Posterior cingulate gyrus (tissue), 11 donors: ENCODE results near the gene COX7B2.

Experiments
- DNase-seq, 10 donors: peaks; one replicate each; pipeline versions ENCODE4 v3.0.0 to v3.0.0-alpha.2; 2020 to 2021; ENCODE audit warnings: mixed read lengths in 3 of 10
- intact Hi-C: fragments of 100-400 bp; cut with DNase I; formaldehyde crosslinking; loops from one replicate; pipeline ENCODE4 v1.15.1; 2023

The COX7B2 gene, protein sequence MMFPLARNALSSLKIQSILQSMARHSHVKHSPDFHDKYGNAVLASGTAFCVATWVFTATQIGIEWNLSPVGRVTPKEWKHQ

DNA sequence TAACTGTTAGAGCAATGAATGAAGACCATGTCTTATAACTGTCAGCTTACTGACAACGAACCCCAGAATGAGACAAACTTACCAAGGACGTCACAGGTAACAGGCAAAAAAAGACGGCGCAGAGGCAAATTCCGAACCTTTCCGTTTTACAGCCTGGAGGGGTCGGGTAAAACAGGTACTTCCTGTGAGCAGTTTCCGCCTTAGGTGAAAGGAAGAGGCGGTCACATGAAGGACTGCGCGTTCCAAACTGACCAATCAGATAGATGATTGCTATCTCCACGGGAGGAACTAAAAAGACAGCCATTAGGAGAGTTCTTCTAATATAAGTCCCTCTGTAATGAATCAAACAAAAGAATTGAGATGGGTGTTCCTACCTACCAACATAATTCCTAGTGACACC is at the start of gene COX7B2:
Gene COX7B2 (minus strand): TSS at position 168 of the 400 bp plus-strand sequence. CDS start 174,053 bp downstream, outside the sequence.
- DNase-seq = no peak
- intact Hi-C loops = no loop called here

DNA sequence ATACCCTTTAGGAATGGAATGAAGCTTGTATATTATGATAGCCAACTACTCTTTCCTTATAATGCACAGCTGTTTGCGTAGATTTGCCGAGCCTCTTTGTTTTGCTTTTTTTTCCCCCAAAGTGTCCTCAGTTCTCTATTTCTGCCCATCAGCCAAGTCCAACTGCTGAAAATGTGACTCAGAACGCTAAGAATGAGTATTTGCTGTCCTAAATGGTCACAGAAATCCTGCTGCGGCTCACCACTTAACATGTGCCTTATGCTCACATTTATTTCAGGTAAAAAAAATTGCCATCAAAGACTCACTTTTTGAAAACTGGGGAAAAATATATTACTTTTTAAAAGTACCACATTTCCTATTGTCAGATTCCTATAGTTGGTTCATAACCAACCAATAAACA is 47.4 kb upstream of the COX7B2 start:
- DNase-seq = peak in 2 of 10 donors; percentile 62 to 63
- intact Hi-C loops = no loop called here

DNA sequence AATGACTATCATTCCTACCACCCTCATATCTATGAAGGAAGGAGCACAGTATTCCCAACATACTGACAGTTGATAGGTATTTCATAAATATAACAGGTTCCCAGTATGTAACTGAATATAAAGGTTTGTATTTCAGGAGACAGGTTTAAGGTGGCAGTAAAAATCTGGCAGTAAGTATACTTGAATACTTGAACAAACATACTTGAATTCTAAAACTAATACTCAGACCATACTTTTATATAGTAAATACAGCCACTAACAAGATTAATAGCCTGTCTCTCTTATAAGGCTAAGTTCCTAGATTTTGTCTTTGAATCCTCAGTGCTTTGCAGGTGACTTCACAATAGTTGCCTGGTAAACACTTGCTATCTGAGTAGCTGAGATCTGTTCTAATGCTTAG is 46.6 kb upstream of the COX7B2 start:
- DNase-seq = no peak
- intact Hi-C loops = no loop called here

DNA sequence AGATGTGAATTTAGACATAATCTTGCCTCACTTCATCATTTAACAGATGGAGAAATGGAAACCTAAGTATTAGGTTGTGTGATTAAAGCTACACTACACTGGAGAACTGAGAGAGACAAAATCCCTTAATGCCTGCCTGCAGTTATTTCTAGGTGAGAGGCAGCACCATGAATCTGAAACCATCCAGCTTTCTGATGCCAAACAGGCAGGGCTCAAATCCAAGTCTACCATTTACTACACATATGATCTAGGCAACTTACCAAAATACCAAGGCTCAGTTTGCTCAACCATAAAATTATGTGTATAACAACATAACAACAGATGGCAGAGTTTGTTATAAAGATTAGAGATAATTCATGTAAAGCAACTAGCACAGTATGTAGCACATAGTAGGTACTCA is 45.6 kb upstream of the COX7B2 start:
- intact Hi-C loops = no loop called here
- DNase-seq = no peak

DNA sequence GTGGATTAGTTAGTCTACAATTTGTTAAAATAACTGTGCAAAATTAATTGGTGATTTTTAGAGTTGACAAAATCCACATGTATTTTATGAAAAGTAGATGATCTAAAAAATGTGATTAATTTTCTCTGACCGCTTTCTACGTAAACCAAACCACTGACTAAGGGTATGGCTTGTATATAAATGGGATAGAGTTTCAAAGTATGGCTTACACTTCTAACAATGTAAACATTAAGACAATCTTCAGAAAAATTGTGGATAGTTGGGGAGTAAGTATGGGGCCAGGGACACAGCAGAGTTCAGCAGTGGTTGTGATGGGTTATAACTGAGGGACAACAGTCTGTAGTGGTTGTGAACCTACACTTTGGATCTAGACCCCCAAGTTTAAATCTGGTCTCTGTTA is 44.5 kb upstream of the COX7B2 start:
- DNase-seq = no peak
- intact Hi-C loops = no loop called here

DNA sequence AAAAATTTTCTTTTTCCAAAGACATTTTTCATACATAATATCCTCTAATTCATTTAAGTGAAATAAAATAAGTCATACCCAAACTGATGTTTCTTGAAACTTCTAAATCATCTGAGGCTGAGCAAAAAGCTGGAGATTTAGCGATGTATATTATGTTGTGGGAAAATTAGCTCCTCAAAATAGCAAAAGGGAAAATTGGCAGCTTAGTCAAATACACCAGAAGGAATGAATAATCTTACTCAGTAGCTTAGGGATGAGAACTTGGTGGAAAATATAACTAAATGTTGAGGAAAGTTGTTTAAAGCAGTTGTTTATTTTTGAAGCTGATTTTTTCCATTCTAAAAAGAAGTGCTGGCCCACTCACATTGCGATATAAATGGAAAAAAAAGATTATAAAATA is 43.4 kb upstream of the COX7B2 start:
- DNase-seq = no peak
- intact Hi-C loops = no loop called here

DNA sequence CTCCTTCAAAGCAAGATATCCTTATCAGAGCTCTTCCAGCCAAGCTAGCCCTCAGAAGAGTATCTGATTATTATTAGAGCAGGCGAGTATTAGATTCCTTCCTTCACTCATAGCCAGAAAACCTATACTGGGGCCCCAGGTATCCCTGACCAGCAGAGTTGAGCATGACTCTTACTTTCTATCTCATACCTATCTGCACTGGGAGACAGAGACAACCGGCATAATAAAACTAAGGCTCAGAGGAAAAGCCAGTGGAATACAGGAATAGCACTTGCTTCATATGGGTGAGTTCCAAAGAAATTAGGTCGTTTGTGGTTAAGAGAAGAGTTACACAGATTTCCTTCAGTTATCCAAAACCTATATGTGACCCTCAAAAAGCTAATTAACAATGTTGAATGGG is 41.8 kb upstream of the COX7B2 start:
- DNase-seq = no peak
- intact Hi-C loops = no loop called here

DNA sequence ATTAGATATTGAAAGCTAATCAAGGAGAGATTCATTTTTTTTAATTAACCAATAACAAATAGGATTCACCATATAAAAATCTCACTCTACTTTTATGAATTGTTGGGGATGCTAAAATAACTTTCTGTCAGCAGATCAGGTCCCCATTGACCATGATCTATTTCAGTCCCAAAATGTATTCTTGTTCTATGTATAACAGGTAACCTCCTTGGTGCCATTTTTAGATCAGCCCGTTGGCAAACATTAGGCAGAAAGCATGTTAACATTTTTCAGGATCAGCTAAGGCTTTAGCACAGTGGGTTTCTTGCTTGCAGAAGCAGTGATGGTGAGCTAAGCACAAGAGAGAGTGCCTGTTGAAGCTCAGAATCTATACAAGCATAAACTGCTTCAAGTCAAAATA is 40.8 kb upstream of the COX7B2 start:
- intact Hi-C loops = no loop called here
- no peak for DNase-seq

DNA sequence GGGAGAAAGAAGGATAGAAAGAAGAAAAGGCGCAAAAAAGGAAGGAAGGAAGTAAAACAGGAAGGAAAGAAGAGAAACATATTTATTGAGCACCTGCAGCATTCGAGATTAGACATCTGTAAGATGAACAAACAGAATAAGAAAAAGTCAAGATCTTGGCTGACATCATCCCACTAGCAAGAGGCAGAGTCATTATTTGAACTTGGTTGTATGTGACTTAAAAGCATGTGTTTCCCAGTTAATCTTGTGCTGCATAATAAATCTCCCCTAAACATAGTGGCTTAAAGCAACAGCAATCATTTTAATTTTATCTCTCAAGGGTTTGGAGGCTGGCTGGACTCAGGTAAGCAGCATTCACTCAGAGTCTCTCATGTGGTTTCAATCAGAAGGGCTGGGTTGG is 38.5 kb upstream of the COX7B2 start:
- DNase-seq = no peak
- intact Hi-C loops = no loop called here

DNA sequence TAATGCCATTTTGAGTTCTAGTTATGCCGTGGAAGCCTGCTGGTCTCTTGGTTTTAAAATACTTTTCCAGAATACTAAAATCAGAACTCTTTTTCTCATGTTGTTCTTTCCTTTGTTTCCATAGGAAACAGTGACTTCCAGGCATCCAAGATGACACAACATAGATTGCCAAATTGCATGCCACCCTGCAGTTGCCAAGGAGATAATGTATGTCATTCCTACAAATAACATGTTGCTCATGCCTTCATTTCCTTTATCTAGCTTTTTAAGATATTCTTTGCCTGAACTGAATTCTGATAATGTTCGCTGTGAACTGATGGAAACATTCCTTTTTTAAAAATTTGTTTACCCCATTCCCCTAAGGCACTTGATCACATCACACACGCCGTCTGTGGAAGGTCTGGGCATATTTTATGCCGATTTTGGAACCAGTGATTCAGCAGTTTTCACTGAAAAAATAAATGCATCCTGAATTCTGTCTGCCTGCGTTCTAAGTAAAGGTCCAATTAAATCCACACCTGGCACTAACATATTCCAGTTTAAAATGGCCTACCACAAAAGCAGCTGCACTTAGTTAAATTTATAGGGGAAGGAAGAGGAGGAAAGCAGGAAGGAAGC is 38.0 kb upstream of the COX7B2 start:
- DNase-seq = peak in 1 of 10 donors; percentile 38
- intact Hi-C loops = no loop called here

DNA sequence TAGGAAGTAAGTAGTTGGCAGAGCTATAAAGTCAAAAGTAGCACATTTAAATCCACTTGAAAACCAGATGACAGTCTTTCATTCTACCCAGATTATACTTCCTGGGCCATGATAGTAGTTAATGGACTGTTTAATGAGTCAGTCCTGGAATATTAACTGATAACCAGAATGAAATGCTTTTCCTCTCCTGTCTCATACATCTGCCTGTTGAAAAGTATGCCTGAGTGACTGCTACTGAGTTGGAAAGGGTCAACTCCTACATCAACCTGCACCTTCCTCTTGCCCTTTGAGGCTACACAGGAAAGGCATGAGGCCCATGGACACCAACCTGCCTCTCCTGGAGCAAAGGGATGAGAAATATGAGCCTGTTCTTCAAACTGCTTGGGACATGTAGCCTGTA is 36.0 kb upstream of the COX7B2 start:
- no peak for DNase-seq
- intact Hi-C loops = no loop called here

DNA sequence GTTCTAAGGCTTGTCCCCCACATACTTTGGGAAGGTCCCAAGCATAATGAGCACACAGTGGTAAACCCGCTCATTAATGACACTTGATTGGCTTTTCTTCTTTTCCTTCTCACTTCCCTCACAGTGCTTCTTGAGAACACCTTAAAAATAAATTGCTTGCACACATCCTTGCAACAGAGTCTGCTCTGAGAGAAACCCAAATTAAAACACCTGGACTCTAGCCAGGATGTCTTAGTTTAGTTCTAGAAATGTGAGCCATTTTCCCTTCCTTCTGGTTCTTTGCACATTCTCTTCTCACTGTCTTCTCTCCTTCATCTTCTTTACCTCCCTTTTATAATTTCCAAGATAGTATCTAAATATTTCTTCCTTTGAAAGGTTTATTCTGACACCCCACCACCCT is 35.3 kb upstream of the COX7B2 start:
- intact Hi-C loops = no loop called here
- no peak for DNase-seq

DNA sequence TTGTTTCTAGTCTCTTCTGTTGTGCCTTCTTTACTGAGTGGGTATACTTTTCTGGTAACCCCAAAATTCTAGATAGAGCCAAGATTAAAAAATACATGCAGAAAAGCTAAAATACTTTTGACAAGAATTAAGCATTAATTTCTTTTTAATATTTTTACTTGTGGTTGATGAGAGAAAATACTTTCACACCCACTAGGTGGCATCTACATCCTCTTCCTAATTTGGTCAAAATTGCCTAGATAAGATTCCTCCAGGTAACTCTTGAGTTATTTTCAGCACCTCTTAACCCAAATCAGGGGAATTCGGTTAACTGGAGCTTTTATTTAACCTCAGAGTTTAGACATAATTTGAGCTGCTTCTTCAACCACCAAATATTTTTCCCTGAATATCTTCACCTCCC is 28.4 kb upstream of the COX7B2 start:
- intact Hi-C loops = no loop called here
- no peak for DNase-seq

DNA sequence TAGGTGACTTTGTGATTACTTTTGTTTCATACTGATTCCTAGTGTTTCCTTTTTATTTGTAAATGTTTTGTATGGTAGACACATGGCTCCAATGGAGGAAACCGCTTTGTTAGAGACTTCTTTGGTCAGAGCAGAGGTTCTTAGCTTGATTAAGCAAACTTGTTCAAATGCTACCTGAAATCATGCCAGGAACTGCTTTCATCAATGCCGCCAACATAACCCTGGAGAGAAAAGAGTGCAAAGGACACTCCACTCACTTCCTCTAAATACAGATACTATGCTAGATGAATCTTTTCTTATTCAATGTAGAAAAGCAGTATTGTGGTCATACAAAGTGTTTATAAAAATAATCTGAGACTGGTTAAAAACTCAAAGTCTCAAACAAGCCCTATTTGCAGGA is 25.7 kb upstream of the COX7B2 start:
- intact Hi-C loops = loop anchor here (5.0 kb wide), 3 partner anchors 98 to 448 kb away; partner anchors contain the start of gene GABRB1
- no peak for DNase-seq

DNA sequence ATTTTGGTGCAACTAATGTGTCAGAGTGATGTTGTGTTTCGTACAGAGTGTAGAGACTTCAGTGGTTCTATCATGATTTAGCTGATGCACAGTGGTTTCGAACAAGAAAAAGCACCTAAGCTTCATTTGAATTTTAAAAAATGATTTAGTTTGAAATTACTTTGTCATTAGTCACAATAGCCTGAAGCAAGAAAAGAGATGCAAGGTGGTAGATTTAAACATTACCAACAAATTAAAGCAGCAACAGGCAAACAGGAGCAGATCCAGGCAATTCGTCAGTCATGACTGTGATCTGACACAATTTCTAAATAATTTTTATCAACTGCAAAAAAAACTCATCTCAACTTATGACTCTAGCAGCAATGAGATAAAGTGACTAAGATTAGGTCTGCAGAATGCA is 24.6 kb upstream of the COX7B2 start:
- no peak for DNase-seq
- intact Hi-C loops = loop anchor here (5.0 kb wide), 3 partner anchors 99 to 449 kb away; partner anchors contain the start of gene GABRB1

DNA sequence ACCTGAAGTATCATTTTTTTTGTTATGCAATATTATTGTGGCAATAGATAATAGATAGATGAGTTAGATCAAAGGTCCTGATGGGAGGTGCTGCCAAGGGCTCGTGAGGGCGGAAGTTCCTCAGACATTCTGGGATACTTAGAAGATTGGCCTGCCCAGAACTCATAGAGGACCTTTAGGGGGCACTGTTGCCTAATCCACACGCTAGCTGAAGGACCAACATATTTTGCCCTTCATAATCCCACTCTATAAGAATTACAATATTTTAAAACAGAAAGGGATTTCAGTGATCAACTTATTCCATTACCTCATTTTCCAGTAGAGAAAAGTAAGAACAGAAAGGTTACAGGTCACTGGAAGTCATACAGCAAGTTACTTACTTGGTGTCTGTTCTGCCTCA is 22.9 kb upstream of the COX7B2 start:
- DNase-seq = peak in 6 of 10 donors; percentile 39 to 82 (median 50)
- intact Hi-C loops = loop anchor here (5.0 kb wide), 3 partner anchors 100 to 450 kb away; partner anchors contain the start of gene GABRB1

DNA sequence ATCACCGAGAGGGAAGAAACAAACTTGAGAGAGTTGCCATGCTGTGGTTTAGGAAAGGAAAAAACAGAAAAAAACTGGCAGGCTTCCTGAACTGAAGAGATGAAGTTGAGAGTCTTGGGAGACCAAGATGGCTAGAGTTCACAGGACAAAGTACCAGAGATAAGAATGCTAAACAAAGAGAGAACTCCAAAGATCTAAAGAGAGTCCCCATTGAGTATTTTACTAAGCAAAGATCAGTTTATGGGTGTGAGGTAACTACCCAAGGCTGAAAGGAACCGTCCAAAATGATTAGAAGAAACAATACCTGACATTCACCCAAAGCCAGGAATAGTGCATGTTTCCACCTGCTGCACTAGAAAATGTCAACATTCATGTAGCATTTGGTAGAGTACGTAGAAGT is 21.8 kb upstream of the COX7B2 start:
- intact Hi-C loops = loop anchor here (5.0 kb wide), 3 partner anchors 101 to 451 kb away; partner anchors contain the start of gene GABRB1
- no peak for DNase-seq

DNA sequence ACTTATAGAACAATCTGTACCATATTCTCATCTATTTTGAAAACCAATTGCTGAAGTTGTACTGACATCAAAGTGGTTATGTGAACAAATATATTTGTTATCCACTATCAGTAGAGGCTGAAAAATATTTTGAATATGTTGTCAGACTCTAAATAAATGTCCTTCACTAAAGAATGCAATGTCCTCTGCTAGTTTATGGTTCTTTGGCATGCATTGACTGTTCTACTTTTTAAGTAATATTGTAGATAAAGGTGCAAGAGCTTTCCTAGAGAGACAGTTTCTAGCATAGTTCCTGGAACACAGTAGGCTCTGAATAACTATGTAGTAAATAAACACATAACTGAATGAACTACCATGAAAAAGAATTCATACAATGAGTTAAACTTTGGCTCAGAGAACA is 18.2 kb upstream of the COX7B2 start:
- no peak for DNase-seq
- intact Hi-C loops = no loop called here

DNA sequence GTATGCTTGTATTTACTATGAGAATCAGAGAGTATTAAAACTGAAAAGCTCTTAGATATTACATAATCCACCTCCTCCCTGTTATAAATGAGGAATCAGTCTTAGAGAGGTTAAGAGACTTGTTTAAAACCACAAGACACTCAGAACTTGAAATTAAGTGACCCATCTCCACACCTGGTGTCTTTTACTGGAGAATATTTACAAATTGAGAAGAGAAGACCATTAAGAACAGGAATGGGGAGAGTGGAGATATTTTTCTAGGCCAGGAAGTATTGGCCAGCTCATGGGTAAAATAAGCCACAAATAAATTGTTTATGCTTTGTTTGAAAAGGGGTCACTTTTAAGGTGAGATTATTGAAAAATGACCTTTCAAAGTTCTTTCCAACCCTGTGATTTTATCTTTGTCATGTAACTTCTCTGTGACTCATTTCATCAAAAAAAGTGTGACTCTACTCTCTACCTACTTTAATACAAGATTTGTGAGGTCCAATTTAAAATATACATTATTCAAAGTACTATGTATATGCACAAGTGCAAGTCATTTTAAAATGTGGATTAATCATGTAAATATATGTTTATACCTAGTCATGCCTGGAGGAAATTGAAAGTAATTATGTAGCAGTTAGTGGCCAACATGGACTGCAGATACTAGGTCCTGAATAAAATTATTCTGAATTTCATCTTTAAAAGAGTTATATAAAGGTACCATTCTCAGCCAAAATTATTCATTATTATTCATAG is 15.9 kb upstream of the COX7B2 start:
- intact Hi-C loops = no loop called here
- DNase-seq = no peak

DNA sequence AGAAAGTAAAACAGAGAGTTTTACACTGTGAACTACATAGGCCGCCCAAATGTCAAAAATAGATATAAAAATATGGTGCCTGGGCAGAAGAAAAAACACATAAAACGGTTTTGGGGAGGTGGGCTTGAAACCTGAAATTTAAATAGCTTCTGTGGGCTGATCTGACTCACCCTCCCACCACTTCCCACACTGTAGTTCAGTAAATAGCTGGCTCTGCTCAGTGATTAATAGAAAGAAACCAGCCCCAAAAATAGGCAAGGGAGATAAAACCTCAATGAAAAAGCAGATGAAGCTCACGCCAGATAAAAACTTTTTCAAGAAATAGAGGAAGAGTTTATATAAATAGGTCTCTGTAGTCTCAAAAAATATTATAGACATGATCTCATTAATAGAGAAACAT is 13.2 kb upstream of the COX7B2 start:
- intact Hi-C loops = no loop called here
- no peak for DNase-seq

DNA sequence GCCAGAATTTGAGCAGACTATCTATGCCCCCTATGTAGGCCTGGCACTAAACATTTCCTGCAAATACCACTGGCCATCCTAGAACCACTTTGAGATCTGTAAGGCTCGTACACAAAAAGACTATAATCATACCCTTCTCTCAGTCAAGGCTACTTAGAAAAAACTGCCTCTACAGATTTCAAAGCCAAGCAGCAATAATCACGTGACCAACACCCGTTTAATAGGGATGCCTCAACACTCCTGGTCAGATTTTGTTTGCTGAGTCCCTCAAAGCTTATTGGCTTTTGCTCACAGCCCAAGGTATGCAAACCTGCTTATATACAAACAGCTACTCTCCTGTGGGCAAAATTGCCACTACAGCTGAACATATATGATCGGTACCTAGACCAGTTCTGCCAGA is 897 bp downstream of the COX7B2 start:
- no peak for DNase-seq
- intact Hi-C loops = no loop called here

DNA sequence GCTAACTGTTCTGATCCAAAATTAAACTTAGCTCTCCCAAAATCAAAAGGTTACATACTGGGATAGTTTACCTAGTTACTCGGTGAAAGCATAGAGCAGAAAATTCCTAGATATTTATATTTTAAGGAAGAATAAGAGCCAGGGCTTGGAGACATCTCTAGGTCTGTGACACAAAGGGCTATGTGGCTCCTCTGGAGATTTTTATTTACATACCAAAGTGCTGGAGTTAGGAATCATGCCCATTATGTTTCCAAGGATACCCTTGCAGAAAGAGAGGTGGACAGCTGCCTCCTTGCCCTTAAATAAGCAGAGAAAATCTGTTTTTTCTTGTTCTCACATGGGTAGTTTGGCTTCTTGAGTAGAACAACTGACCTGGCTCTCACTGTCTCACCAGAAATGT is 9.0 kb downstream of the COX7B2 start:
- no peak for DNase-seq
- intact Hi-C loops = no loop called here
